D721Med (cell line): Measurements from ENCODE around the gene COBL.

Experiments used
- DNase-seq: peaks from one replicate; pipeline ENCODE4 v3.0.0; 2011; ENCODE audit warnings: low spot score; ENCODE audit not compliant: insufficient read length
- FAIRE-seq: peaks from 2 replicates; lab custom pipeline; 2011; peaks lifted over from hg19 to GRCh38; lab: Jason Lieb, UNC
- CTCF ChIP-seq: IDR thresholded peaks from 2 replicates; pipeline ENCODE4 v1.5.1; 2012; ENCODE audit warnings: mild to moderate bottlenecking, control low read depth; ENCODE audit not compliant: insufficient read depth; ENCODE audit errors: missing control alignments

Gene COBL

GRCh38 chr7:51270965-51271364, 45.6 kb downstream of the COBL start:
- no peak for DNase-seq
- no peak for TF ChIP-seq CTCF
- FAIRE-seq, result peak; percentile 55

DNA sequence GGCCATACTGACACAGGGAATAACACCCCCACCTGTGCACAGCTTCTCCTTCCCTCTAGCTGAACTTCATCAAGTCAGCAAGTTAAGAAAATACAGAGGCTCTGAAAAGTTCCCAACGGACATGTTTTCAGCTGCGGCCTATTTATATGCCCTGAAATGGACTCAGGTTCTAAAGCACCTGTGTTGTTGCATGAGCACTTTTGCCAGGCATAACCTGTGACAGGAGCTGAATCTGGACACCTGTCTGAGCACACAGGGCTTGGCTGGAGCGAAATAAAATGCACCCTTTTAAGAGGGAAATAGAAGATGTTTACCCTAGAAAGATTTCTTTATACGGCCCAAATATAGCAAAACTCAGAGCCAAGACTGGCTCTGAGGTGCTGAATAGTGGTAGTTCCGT, 46.7 kb downstream of the COBL start:
- FAIRE-seq, result no peak
- no peak for DNase-seq
- no peak for TF ChIP-seq CTCF

DNA sequence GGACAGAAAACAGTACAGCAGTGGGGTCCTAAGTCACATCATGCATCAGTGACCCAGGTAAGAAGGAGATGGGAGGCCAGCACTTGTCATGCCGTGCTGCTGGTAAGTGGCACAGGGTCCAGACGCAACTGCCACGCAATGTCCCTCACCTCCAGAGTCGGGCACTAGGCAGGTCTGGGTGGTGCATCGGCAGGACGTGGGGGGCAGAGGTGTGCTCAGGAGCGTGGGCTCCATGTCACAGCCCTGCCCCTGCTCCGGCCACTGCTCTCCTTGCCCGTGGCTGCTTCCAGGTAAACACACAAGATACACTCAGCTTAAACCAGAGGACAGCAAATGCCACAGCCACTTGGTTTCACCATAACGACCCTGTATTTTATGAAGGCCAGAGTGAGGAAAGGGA, 47.3 kb downstream of the COBL start:
- no peak for TF ChIP-seq CTCF
- FAIRE-seq (no peak), DNase-seq (no peak)

- DNase-seq, result no peak
- FAIRE-seq, result no peak
- TF ChIP-seq CTCF, result no peak
These were observed 47.8 kb downstream of the COBL start for GRCh38 chr7:51268859-51269258.

- DNase-seq (no peak), FAIRE-seq (no peak)
- TF ChIP-seq CTCF, result no peak
These were observed 49.4 kb downstream of the COBL start for GRCh38 chr7:51267169-51267568.

DNA sequence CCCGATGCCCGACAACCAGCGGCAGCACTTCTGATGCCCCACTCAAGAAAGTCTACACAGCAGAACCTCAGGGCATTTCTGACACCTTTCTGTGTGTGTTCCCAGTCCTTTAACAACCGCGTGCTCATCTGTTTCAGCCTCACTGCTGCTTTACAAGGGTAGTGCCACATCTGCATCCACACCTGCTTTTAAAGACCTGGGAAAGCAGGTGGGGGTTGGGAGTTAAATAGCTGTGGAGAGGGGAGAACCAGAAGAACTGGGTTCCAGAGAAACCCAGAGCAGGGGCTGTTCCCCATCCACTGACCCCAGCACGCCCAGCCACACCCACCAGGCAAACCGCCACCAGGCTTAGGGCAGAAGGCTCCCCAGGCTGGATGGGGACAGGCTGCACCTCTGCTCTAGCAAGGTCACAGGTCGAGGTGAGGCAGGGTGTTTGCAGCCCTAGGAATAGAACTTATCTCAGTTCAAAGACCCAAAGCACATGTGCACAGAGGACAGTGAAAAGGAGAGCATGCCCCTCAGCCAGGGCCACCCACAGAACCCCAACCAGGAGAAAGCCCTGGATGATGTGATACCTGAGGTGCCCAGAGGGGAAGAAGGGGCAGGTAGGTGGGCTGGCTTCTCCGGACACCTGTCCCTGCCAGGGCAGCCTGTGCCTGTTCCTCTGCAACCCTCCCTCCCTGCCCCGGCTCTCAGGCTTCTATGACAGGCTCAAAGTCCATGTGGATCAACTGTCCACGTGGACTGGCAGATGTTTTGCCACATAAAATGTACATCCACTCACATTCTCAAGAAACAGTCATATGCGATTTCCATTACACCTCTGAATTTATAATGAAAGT, 51.3 kb downstream of the COBL start:
- DNase-seq (no peak), FAIRE-seq (no peak)
- TF ChIP-seq CTCF, result no peak
